HTR-8/SVneo (cell line): Measurements from ENCODE around the gene POLR3A.

Experiments used
- DNase-seq: peaks from one replicate; pipeline ENCODE4 v3.0.0; 2011; ENCODE audit warnings: low spot score, mixed read lengths; ENCODE audit not compliant: insufficient read length
- FAIRE-seq: peaks from 2 replicates; lab custom pipeline; 2011; peaks lifted over from hg19 to GRCh38; lab: Jason Lieb, UNC

The POLR3A gene

GRCh38 chr10:77960829-77961329 lies 68.4 kb downstream of the POLR3A start:
- DNase-seq (no peak), FAIRE-seq (no peak)

GRCh38 chr10:77959887-77960455 lies 69.3 kb downstream of the POLR3A start:
- DNase-seq (no peak), FAIRE-seq (no peak)

GRCh38 chr10:77959384-77959783 lies 69.9 kb downstream of the POLR3A start:
- DNase-seq: no peak
- no peak for FAIRE-seq

- no peak for FAIRE-seq
- no peak for DNase-seq
Observed at GRCh38 chr10:77955136-77955535, 74.2 kb downstream of the POLR3A start.

- peak; percentile 72 for FAIRE-seq
- peak; percentile 73 for DNase-seq
Observed at GRCh38 chr10:77949167-77949566, 80.1 kb downstream of the POLR3A start.

GRCh38 chr10:77946084-77946483 lies 83.2 kb downstream of the POLR3A start:
- no peak for FAIRE-seq
- no peak for DNase-seq

GRCh38 chr10:77944519-77944918 lies 84.8 kb downstream of the POLR3A start:
- DNase-seq: no peak
- FAIRE-seq: no peak

- FAIRE-seq: peak; percentile 40
- peak; percentile 65 for DNase-seq
Observed at GRCh38 chr10:77943121-77943901, 86.0 kb downstream of the POLR3A start.

GRCh38 chr10:77941790-77942189 lies 87.5 kb downstream of the POLR3A start:
- no peak for FAIRE-seq
- no peak for DNase-seq

- DNase-seq (no peak), FAIRE-seq (no peak)
Observed at GRCh38 chr10:77940627-77941026, 88.7 kb downstream of the POLR3A start.

- no peak for FAIRE-seq
- no peak for DNase-seq
Observed at GRCh38 chr10:77940225-77940624, 89.1 kb downstream of the POLR3A start.

GRCh38 chr10:77939561-77940001 lies 89.7 kb downstream of the POLR3A start:
- FAIRE-seq: no peak
- DNase-seq: no peak

- no peak for DNase-seq
- FAIRE-seq: no peak
Observed at GRCh38 chr10:77936697-77937567, 92.4 kb downstream of the POLR3A start.

GRCh38 chr10:77932016-77932715 lies 97.1 kb downstream of the POLR3A start:
- FAIRE-seq: no peak
- no peak for DNase-seq

GRCh38 chr10:77927402-77928246 lies 101.7 kb downstream of the POLR3A start:
- no peak for FAIRE-seq
- DNase-seq: no peak

- no peak for DNase-seq
- FAIRE-seq: no peak
Observed at GRCh38 chr10:77926566-77927401, 102.5 kb downstream of the POLR3A start, which contains the start of gene DLG5. TSS of gene DLG5 (minus strand) at chr10:77926755. CDS start at chr10:77926520, 235 bp downstream.

- no peak for FAIRE-seq
- DNase-seq: no peak
Observed at GRCh38 chr10:77925795-77926565, 103.3 kb downstream of the POLR3A start.

GRCh38 chr10:77925410-77925794 lies 103.9 kb downstream of the POLR3A start:
- DNase-seq (no peak), FAIRE-seq (no peak)
